Middle frontal gyrus (tissue), 1 donor: ENCODE measurements around the gene TOP3A.

Source experiments
- DNase-seq: peaks from one replicate; pipeline ENCODE4 v3.0.0-alpha.2; 2015; ENCODE audit warnings: low spot score; ENCODE audit errors: extremely low spot score

TOP3A gene

GRCh38 chr17:18280766-18281371 lies 33.9 kb downstream of the TOP3A start:
- no peak for DNase-seq

- DNase-seq, result no peak
Measured at GRCh38 chr17:18280249-18280648, 34.5 kb downstream of the TOP3A start.

GRCh38 chr17:18278867-18279266 lies 35.9 kb downstream of the TOP3A start:
- no peak for DNase-seq

- no peak for DNase-seq
Measured at GRCh38 chr17:18277076-18277475, 37.7 kb downstream of the TOP3A start.

- no peak for DNase-seq
Measured at GRCh38 chr17:18270046-18270931, 44.5 kb downstream of the TOP3A start.

- DNase-seq, result no peak
Measured at GRCh38 chr17:18267927-18268711, 46.7 kb downstream of the TOP3A start.

- DNase-seq, result no peak
Measured at GRCh38 chr17:18267366-18267765, 47.4 kb downstream of the TOP3A start.

- no peak for DNase-seq
Measured at GRCh38 chr17:18263885-18264682, 50.7 kb downstream of the TOP3A start.

- no peak for DNase-seq
Measured at GRCh38 chr17:18262641-18263040, 52.2 kb downstream of the TOP3A start.

- no peak for DNase-seq
Measured at GRCh38 chr17:18262111-18262510, 52.7 kb downstream of the TOP3A start.

- DNase-seq, result no peak
Measured at GRCh38 chr17:18261659-18262058, 53.1 kb downstream of the TOP3A start.

GRCh38 chr17:18261146-18261515 lies 53.7 kb downstream of the TOP3A start:
- DNase-seq, result no peak

GRCh38 chr17:18260332-18261145 lies 54.3 kb downstream of the TOP3A start, which contains the start of gene MIEF2:
TSS of gene MIEF2 (plus strand) at chr17:18260662. CDS start at chr17:18262721, 2,059 bp downstream.
- DNase-seq, result peak; percentile 90

- no peak for DNase-seq
Measured at GRCh38 chr17:18259621-18260331, 55.0 kb downstream of the TOP3A start.

- peak; percentile 29 for DNase-seq
Measured at GRCh38 chr17:18258356-18259038, 56.3 kb downstream of the TOP3A start, which contains the start of gene FLII. TSS of gene FLII (minus strand) at chr17:18258738. CDS start at chr17:18258690, 48 bp downstream.

GRCh38 chr17:18257982-18258355 lies 56.8 kb downstream of the TOP3A start:
- DNase-seq, result no peak

- no peak for DNase-seq
Measured at GRCh38 chr17:18257268-18257981, 57.4 kb downstream of the TOP3A start.

- DNase-seq, result no peak
Measured at GRCh38 chr17:18256776-18257175, 58.0 kb downstream of the TOP3A start.
